KOPT-K1 (cell line): ENCODE results near the gene PHF20.
"Not testable (repeated sequence)": the region's sequence is repeated elsewhere in the genome, so short reads cannot be mapped to it uniquely, and the experiment has no call there.

ENCODE experiments used
- H3K27ac ChIP-seq: fragments of 200-600 bp; sonication (generic); 2 replicates; pipeline ENCODE4 v1.5.1; 2016; ENCODE audit warnings: antibody characterized with exemption, mild to moderate bottlenecking, low read depth, low read length; ENCODE audit not compliant: poor library complexity, severe bottlenecking
- H3K36me3 ChIP-seq: fragments of 200-600 bp; sonication (generic); 2 replicates; pipeline ENCODE4 v1.5.1; 2017; ENCODE audit warnings: antibody characterized with exemption, mild to moderate bottlenecking, low read length, moderate library complexity; ENCODE audit not compliant: insufficient read depth
- H3K9me3 ChIP-seq: fragments of 200-600 bp; sonication (generic); 2 replicates; pipeline ENCODE4 v1.5.1; 2017; ENCODE audit warnings: antibody characterized with exemption, low read length, mild to moderate bottlenecking; ENCODE audit not compliant: insufficient read depth, poor library complexity, severe bottlenecking

Gene PHF20

DNA sequence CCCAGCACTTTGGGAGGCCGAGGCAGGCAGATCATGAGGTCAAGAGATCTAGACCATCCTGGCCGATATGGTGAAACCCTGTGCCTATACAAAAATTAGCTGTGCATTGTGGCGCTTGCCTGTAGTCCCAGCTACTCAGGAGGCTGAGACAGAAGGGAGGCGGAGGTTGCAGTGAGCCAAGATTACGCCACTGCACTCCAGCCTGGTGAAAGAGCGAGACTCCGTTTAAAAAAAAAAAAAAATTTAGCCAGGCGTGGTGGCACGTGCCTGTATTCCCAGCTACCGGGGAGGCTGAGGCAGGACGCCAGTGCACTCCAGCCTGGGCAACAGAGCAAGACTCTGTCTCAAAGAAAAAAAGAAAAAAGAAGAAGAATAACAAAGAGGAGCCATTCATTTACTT is 10.3 kb upstream of the PHF20 start:
- not testable (repeated sequence) for H3K9me3 ChIP-seq, H3K36me3 ChIP-seq, H3K27ac ChIP-seq

GRCh38 chr20:35762461-35762860 is 9.4 kb upstream of the PHF20 start:
- H3K36me3 ChIP-seq: no peaks in the 10 kb centered on the region
- no peaks in the 10 kb centered on the region for H3K9me3 ChIP-seq
- H3K27ac ChIP-seq: no peak overlapping the region

DNA sequence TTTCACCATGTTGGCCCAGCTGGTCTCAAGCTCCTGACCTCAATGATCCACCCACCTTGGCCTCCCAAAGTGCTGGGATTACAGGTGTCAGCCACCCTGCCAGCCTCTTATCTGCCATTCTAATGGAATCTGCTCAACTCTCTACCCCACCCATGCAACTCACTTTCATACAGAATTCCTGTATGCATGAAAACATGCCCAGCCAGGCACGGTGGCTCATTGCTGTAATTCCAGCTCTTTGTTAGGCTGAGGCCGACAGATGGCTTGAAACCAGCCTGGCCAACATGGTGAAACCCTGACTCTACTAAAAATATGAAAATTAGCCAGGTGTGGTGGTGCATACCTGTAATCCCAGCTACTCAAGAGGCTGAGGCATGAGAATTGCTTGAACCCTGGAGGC is 6.9 kb upstream of the PHF20 start:
- H3K27ac ChIP-seq, H3K36me3 ChIP-seq, H3K9me3 ChIP-seq: not testable (repeated sequence)

DNA sequence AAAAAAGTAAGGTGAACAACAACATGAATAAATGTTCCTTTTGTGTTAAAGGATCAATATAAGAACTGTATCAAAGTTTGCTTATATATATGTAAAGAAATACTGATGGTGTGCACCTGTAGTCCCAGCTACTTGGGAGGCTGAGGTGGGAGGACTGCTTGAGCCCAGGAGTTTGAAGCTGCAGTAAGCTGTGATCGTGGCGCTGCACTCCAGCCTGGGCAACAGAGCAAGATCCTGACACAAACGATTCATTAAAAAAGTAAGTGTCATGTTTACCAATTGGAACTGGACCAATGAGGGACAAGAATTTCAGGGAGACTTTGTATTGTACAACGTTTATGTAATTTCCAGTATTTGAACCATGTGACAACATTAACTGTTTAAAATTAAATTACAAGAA is 5.0 kb upstream of the PHF20 start:
- H3K27ac ChIP-seq: peak overlapping the region; percentile 86
- no peaks in the 10 kb centered on the region for H3K36me3 ChIP-seq
- H3K9me3 ChIP-seq: no peaks in the 10 kb centered on the region

DNA sequence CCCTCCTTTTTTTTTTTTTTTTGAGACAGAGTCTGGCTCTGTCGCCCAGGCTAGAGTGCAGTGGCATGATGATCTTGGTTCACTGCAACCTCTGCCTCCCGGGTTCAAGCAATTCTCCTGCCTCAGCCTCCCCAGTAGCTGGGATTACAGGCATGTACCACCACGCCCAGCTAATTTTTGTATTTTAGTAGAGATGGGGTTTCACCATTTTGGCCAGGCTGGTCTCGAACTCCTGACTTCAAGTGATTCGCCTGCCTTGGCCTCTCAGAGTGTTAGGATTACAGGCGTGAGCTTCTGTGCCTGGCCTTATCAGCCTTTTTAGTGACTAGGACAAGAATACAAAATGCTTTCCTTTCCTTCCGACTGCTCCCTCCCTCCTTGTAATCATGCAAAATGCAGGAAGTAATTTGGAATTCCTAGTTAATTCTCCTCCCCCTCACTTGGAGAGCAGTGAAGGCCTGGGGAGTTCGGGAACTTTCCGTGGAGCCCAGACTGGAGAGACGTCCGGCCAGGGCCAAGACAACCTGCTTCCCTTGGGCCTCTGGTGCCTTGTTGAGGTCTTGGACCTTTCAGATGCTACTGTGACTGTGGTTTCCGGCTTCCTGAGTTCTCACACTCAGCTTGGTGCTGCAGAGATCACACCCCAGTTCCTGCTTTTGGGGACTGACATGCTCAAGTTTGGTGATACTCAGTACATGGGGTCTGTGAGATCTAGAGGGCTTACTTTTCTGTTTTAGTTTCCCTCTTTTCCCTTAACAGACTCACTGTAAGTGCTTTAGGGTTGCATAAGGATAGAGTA is 3.9 kb upstream of the PHF20 start:
- no peaks in the 10 kb centered on the region for H3K9me3 ChIP-seq
- H3K36me3 ChIP-seq: no peaks in the 10 kb centered on the region
- peak overlapping the region; percentile 86 for H3K27ac ChIP-seq

DNA sequence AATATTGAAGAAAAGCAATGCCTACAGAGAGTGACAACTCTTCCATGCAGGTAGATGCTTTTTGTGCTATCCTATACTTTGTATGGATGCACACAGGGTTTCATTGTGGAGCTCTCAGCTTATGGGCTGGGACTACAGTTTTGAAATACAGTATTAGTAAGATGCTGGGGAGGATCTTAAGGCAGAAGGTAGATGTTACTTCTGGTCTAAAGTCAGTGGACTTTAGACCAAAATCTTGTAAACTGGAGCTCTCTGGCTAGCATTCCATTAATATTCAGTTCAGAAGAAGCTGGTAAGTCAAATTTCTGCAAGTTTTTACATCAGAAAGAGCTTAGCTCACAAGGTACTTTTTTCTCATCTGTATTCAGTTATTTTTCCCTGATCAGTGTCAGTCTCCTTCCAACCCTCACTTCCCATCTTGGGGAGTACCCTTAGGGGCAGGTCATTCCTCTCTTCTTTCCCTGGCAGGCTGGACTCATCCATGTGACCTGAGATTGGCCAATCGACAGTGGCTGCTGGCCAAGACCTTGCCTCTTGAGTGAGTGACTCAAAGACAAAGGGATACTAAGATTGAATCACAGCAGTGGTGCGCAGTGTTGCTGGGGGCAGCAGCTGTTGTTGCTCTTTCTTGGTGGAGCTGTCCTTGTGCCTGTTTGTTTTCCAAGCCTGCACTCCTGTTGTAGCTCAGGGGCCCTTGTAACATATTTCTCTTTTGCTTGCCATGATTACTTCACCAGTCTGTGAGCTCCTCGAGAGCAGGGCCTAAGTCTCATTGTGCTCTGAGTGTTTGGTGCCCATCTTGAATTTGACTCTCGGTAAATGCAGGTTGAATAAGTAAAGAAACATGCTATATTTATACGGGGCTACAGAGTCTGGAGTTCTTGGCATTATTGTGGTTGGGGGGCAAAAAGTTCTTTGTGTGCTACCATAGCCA is 2.8 kb upstream of the PHF20 start:
- H3K9me3 ChIP-seq: no peaks in the 10 kb centered on the region
- peak overlapping the region; percentile 86 for H3K27ac ChIP-seq
- peaks cover 5% of the 10 kb centered on the region for H3K36me3 ChIP-seq

DNA sequence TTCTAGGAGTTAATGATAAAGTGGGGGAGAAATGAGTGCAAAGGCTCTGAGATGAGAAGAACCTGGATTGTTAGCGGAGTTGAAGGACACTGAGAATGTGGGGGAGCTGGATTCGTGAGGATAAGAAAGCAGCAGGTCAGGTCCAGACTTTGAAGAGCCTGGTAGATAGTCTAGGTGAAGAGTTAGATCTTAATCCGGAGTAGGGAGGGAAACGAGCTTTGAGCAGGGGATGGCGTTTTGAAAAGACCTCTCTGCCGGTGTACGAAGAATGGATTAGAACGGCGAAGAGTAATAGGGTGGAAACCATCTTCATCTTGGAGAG is 487 bp upstream of the PHF20 start:
- Histone ChIP-seq H3K27ac (peak overlapping the region; percentile 61), H3K36me3 (peaks cover 23% of the 10 kb centered on the region), H3K9me3 (no peaks in the 10 kb centered on the region)

- no peaks in the 10 kb centered on the region for H3K9me3 ChIP-seq
- peak overlapping the region; percentile 61 for H3K27ac ChIP-seq
- H3K36me3 ChIP-seq: peaks cover 27% of the 10 kb centered on the region
These were observed 796 bp downstream of the PHF20 start for GRCh38 chr20:35772563-35773058.

- peak overlapping the region; percentile 61 for H3K27ac ChIP-seq
- H3K9me3 ChIP-seq: no peaks in the 10 kb centered on the region
- peaks cover 30% of the 10 kb centered on the region for H3K36me3 ChIP-seq
These were observed 1.4 kb downstream of the PHF20 start for GRCh38 chr20:35773154-35773751.

- Histone ChIP-seq H3K36me3 (peaks cover 41% of the 10 kb centered on the region), H3K27ac (no peak overlapping the region)
These were observed 2.6 kb downstream of the PHF20 start for GRCh38 chr20:35774391-35774790.

GRCh38 chr20:35776513-35777101 is 4.8 kb downstream of the PHF20 start:
- Histone ChIP-seq H3K27ac (peak overlapping the region; percentile 35), H3K9me3 (no peaks in the 10 kb centered on the region), H3K36me3 (peaks cover 56% of the 10 kb centered on the region)

More at GRCh38 chr20:35774391-35774790, 2.6 kb downstream of the PHF20 start:
- no peaks in the 10 kb centered on the region for H3K9me3 ChIP-seq

DNA sequence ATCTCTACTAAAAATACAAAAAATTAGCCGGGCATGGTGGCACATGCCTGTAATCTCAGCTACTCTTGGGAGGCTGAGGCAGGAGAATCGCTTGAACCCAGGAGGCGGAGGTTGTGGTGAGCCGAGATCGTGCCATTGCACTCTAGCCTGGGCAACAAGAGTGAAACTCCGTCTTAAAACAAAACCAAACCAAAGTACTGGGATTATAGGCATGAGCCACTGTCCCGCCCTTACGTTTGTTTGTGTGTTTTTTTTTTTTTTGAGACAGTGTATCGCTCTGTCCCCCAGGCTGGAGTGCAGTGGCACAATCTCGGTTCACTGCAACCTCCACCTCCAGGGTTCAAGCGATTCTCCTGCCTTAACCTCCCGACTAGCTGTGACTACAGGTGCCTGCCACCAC is 12.0 kb downstream of the PHF20 start:
- not testable (repeated sequence) for H3K9me3 ChIP-seq, H3K27ac ChIP-seq
- peaks cover 65% of the 10 kb centered on the region for H3K36me3 ChIP-seq

DNA sequence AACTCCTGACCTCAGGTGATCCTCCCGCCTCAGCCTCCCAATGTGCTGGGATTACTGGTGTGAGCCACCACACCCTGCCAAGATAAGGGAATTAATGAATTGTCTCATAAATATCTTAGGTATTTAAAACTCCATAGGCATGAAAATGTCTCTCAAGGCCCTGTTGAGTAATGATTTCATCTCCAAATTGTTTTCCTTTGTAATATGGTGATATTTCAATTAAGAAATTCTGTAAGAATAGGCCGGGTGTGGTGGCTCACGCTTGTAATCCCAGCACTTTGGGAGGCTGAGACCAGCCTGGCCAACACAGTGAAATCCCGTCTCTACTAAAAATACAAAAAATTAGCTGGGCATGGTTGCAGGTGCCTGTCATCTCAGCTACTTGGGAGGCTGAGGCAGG is 13.7 kb downstream of the PHF20 start:
- not testable (repeated sequence) for H3K27ac ChIP-seq, H3K9me3 ChIP-seq
- peaks cover 54% of the 10 kb centered on the region for H3K36me3 ChIP-seq

DNA sequence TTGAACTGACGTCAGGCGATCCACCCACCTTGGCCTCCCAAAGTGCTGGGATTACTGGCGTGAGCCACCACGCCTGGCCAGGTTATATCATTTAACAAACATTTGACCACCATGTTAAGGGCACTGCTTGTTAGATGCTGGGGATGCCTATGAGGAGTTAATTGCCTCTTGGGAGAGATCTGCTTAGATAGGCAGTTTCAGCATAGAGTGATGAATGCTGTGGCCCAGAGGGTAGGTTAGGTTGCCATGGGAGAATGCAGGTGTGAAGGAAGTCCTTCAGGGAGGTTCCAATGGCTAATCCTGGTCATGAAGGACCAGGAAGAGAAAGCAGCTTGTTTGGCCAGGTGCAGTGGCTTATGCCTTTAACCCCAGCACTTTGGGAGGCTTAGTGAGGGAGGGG is 17.0 kb downstream of the PHF20 start:
- peaks cover 32% of the 10 kb centered on the region for H3K36me3 ChIP-seq
- no peak overlapping the region for H3K27ac ChIP-seq
- H3K9me3 ChIP-seq: no peaks in the 10 kb centered on the region

GRCh38 chr20:35791097-35791496 is 19.3 kb downstream of the PHF20 start:
- Histone ChIP-seq H3K9me3 (no peaks in the 10 kb centered on the region), H3K27ac (no peak overlapping the region), H3K36me3 (peaks cover 26% of the 10 kb centered on the region)
